ENCODE data around the gene USH2A.

- TF ChIP-seq ZNF555 (tag by site-specific recombination; conservative IDR thresholded peaks at IDR 0.05) (no peak), ZNF404 (tag by site-specific recombination; IDR thresholded peaks at IDR 0.05) (no peak), ZIC2 (tag by site-specific recombination; IDR thresholded peaks at IDR 0.05) (no peak), REST (tag by site-specific recombination; IDR thresholded peaks at IDR 0.05) (no peak), ZNF529 (tag by site-specific recombination; IDR thresholded peaks at IDR 0.05; ENCODE audit: insufficient replicate concordance) (no peak), ZEB2 (tag by site-specific recombination; IDR thresholded peaks at IDR 0.05) (no peak), ZNF449 (tag by site-specific recombination; IDR thresholded peaks at IDR 0.05) (no peak), CTCF (tag by site-specific recombination; IDR thresholded peaks at IDR 0.05) (no peak), ZNF426 (tag by site-specific recombination; IDR thresholded peaks at IDR 0.05) (no peak), ZBTB7A (tag by site-specific recombination; IDR thresholded peaks at IDR 0.05; ENCODE audit: low read depth) (no peak), ZNF184 (tag by site-specific recombination; IDR thresholded peaks at IDR 0.05) (no peak), ZNF518A (tag by site-specific recombination; conservative IDR thresholded peaks at IDR 0.05; ENCODE audit: low read depth) (no peak), ZBTB21 (tag by site-specific recombination; IDR thresholded peaks at IDR 0.05) (no peak), ZNF416 (tag by site-specific recombination; IDR thresholded peaks at IDR 0.05) (no peak)
Observed at GRCh38 chr1:215677112-215677511, 746.1 kb downstream of the USH2A start.

All from HEK293 (cell line).